GM20000 (cell line): Measurements from ENCODE around the gene MRPL4.
"Not testable (repeated sequence)": the region's sequence is repeated elsewhere in the genome, so short reads cannot be mapped to it uniquely, and the experiment has no call there.

Experiments used
- DNase-seq: peaks from one replicate; pipeline ENCODE4 v3.0.0; 2012; ENCODE audit warnings: low spot score
- TF ChIP-seq, protein P1 (sequence below): IDR thresholded peaks from 2 replicates; pipeline ENCODE4 v1.5.1; 2012; ENCODE audit warnings: mild to moderate bottlenecking, control low read depth; ENCODE audit errors: extremely low read depth, missing control alignments

Gene MRPL4

DNA sequence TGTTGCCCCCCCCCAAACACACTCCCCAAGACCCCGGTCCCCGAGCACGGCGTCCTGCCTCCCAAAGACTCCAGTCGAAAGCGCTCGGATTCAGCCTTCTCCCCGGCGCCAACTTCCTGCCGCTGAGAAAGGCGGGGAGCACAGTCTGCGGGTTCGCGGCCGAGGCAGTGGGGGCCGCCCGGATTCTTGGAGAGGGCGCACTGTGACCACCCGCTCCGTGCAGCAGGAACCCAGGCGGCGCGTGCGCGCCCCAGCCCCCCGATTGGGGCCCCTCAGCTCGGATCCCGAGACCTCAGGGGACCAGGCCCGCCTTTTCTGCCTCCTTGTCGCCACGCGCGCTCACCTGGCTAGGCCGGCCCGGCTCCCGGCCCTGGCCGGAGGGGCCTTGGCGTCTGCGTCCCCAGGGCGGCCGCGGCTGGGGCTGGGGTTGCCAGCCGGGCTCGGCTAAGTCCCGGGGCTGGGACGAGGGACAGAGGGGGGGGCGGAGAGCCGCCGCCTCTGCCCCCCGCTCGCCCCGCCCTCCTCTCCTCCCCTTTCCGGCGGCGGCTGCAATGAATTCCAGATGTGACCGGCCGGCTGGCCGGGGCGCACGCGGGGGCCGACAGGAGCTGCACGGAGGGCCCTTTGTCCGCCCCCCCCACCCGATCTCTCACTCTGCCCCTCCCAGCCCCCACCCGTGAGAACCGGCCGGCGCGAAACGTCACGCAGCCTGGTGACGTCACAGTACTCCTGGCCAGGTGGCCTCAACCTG is 21.0 kb upstream of the MRPL4 start, which contains the start of gene S1PR2:
S1PR2 (minus strand) TSS at position 471 of the 751 bp plus-strand sequence. CDS start 6,426 bp downstream, outside the sequence.
- DNase-seq: peak; percentile 94
- TF ChIP-seq, protein P1, sequence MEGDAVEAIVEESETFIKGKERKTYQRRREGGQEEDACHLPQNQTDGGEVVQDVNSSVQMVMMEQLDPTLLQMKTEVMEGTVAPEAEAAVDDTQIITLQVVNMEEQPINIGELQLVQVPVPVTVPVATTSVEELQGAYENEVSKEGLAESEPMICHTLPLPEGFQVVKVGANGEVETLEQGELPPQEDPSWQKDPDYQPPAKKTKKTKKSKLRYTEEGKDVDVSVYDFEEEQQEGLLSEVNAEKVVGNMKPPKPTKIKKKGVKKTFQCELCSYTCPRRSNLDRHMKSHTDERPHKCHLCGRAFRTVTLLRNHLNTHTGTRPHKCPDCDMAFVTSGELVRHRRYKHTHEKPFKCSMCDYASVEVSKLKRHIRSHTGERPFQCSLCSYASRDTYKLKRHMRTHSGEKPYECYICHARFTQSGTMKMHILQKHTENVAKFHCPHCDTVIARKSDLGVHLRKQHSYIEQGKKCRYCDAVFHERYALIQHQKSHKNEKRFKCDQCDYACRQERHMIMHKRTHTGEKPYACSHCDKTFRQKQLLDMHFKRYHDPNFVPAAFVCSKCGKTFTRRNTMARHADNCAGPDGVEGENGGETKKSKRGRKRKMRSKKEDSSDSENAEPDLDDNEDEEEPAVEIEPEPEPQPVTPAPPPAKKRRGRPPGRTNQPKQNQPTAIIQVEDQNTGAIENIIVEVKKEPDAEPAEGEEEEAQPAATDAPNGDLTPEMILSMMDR: no peak

DNA sequence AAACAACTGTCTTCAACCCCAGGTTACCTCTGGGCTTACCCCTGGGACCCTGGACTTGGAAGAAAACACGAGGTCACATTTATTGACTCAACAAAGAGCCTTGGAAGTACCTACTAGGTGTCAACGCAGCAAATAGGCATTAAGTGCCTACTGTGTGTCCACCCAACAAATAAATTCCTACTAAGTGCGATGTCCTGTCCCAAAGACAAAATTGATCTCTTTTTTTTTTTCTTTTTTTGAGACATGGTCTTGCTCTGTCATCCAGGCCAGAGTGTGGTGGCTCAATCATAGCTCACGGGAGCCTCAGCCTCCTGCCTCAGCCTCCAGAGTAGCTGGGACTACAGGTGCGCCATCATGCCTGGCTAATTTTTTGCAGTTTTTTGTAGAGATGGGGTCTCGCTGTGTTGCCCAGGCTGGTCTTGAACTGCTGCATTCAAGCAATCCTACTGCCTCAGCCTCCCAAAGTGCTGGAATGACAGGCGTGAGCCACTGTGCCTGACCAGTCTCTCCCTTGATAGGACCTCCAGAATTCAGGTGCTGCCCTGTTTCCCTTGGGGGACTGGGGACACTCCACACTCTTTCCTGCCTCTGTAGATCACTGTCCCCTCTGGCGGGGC is 20.3 kb upstream of the MRPL4 start:
- TF ChIP-seq, protein P1: no peak
- DNase-seq: no peak

GRCh38 chr19:10233946-10234345 is 18.1 kb upstream of the MRPL4 start:
- no peak for DNase-seq
- TF ChIP-seq, protein P1: no peak

- TF ChIP-seq, protein P1: no peak
- no peak for DNase-seq
Measured at GRCh38 chr19:10235003-10235402, 17.0 kb upstream of the MRPL4 start.

DNA sequence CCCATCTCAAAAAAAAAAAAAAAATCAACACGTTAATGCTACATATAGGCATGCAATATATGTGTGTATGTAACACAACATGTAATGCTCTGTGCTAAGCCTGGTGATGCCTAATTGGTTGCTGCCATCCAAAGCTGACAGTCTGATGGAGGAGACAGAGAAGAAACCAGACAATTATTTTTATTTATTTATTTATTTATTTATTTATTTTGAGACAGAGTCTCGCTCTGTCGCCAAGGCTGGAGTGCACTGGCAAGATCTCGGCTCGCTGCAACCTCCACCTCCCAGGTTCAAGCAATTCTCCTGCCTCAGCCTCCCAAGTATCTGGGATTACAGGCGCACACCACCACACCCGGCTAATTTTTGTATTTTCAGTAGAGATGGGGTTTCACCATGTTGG is 16.6 kb upstream of the MRPL4 start:
- DNase-seq: not testable (repeated sequence)

GRCh38 chr19:10237702-10238101 is 14.3 kb upstream of the MRPL4 start:
- DNase-seq: no peak
- TF ChIP-seq, protein P1: no peak

- DNase-seq: no peak
- TF ChIP-seq, protein P1: no peak
Measured at GRCh38 chr19:10238172-10238783, 13.7 kb upstream of the MRPL4 start.

GRCh38 chr19:10241826-10242449 is 10.1 kb upstream of the MRPL4 start:
- DNase-seq: not testable (repeated sequence)
